Parathyroid adenoma (tissue), 2 donors: ENCODE data around the gene LRRC15.

Experiments used
- H2AFZ ChIP-seq: fragments of 300-600 bp; sonication (generic); one replicate; pipeline ENCODE4 v1.7.0; 2017; ENCODE audit warnings: antibody characterized with exemption, mild to moderate bottlenecking
- H3K27ac ChIP-seq: fragments of 300-600 bp; sonication (generic); one replicate; pipeline ENCODE4 v1.7.0; 2017
- H3K27me3 ChIP-seq: fragments of 300-600 bp; sonication (generic); one replicate; pipeline ENCODE4 v1.7.0; 2017; ENCODE audit warnings: low read length; ENCODE audit not compliant: control insufficient read depth, insufficient read depth
- H3K36me3 ChIP-seq: fragments of 300-600 bp; sonication (generic); one replicate; pipeline ENCODE4 v1.7.0; 2017; ENCODE audit warnings: low read length; ENCODE audit not compliant: control insufficient read depth, insufficient read depth
- H3K4me1 ChIP-seq: fragments of 300-600 bp; sonication (generic); one replicate; pipeline ENCODE4 v1.7.0; 2017; ENCODE audit warnings: control low read depth
- H3K4me2 ChIP-seq: fragments of 300-600 bp; sonication (generic); one replicate; pipeline ENCODE4 v1.7.0; 2017; ENCODE audit warnings: low read length
- H3K4me3 ChIP-seq: fragments of 300-600 bp; sonication (generic); one replicate; pipeline ENCODE4 v1.7.0; 2017; ENCODE audit warnings: low read depth, low read length
- H3K79me2 ChIP-seq: fragments of 300-600 bp; sonication (generic); one replicate; pipeline ENCODE4 v1.7.0; 2017; ENCODE audit warnings: control low read depth
- H3K9ac ChIP-seq: fragments of 300-600 bp; sonication (generic); one replicate; pipeline ENCODE4 v1.7.0; 2017; ENCODE audit warnings: mild to moderate bottlenecking
- H3K9me3 ChIP-seq: fragments of 300-600 bp; sonication (generic); one replicate; pipeline ENCODE4 v1.7.0; 2017; ENCODE audit warnings: low read length; ENCODE audit not compliant: control insufficient read depth
- CTCF ChIP-seq: fragments of 300-600 bp; sonication (generic); IDR thresholded peaks from one replicate; pipeline ENCODE4 v1.7.0; 2017; ENCODE audit warnings: antibody characterized with exemption, mild to moderate bottlenecking
- donor health status: primary hyperparathyroidism.

LRRC15 gene

GRCh38 chr3:194352667-194353246 is 16.8 kb downstream of the LRRC15 start:
- no peaks in the 10 kb centered on the region for H3K9me3 ChIP-seq
- no peak overlapping the region for H3K4me2 ChIP-seq
- no peak overlapping the region for H3K9ac ChIP-seq
- no peaks in the 10 kb centered on the region for H3K79me2 ChIP-seq
- no peaks in the 10 kb centered on the region for H3K4me1 ChIP-seq
- no peak overlapping the region for H3K27ac ChIP-seq
- no peaks in the 10 kb centered on the region for H3K36me3 ChIP-seq
- no peak for TF ChIP-seq CTCF
- H3K27me3 ChIP-seq = no peaks in the 10 kb centered on the region
- H3K4me3 ChIP-seq = no peak overlapping the region
- H2AFZ ChIP-seq = no peak overlapping the region

- H3K9me3 ChIP-seq = no peaks in the 10 kb centered on the region
- no peaks in the 10 kb centered on the region for H3K4me1 ChIP-seq
- H2AFZ ChIP-seq = no peak overlapping the region
- no peaks in the 10 kb centered on the region for H3K36me3 ChIP-seq
- no peaks in the 10 kb centered on the region for H3K27me3 ChIP-seq
- no peak overlapping the region for H3K4me2 ChIP-seq
- no peak overlapping the region for H3K9ac ChIP-seq
- H3K27ac ChIP-seq = no peak overlapping the region
- no peaks in the 10 kb centered on the region for H3K79me2 ChIP-seq
- no peak for TF ChIP-seq CTCF
- no peak overlapping the region for H3K4me3 ChIP-seq
Observed at GRCh38 chr3:194351952-194352536, 17.5 kb downstream of the LRRC15 start.

GRCh38 chr3:194351080-194351672 is 18.4 kb downstream of the LRRC15 start, which contains the start of gene CPN2:
Gene CPN2 (minus strand): TSS chr3:194351328. CDS start chr3:194342702, 8,626 bp downstream.
- H2AFZ ChIP-seq = no peak within 1 kb of the TSS
- no peaks in the 10 kb centered on the region for H3K9me3 ChIP-seq
- H3K27me3 ChIP-seq = no peaks in the 10 kb centered on the region
- H3K4me2 ChIP-seq = no peak within 1 kb of the TSS
- H3K9ac ChIP-seq = no peak within 1 kb of the TSS
- H3K27ac ChIP-seq = no peak within 1 kb of the TSS
- no peaks in the 10 kb centered on the region for H3K79me2 ChIP-seq
- H3K4me3 ChIP-seq = no peak within 1 kb of the TSS
- no peaks in the 10 kb centered on the region for H3K36me3 ChIP-seq
- no peak for TF ChIP-seq CTCF
- H3K4me1 ChIP-seq = no peaks in the 10 kb centered on the region

- no peak overlapping the region for H2AFZ ChIP-seq
- TF ChIP-seq CTCF = no peak
- no peaks in the 10 kb centered on the region for H3K9me3 ChIP-seq
- H3K4me1 ChIP-seq = no peaks in the 10 kb centered on the region
- no peaks in the 10 kb centered on the region for H3K36me3 ChIP-seq
- H3K4me3 ChIP-seq = no peak overlapping the region
- H3K27ac ChIP-seq = no peak overlapping the region
- H3K9ac ChIP-seq = no peak overlapping the region
- no peak overlapping the region for H3K4me2 ChIP-seq
- no peaks in the 10 kb centered on the region for H3K27me3 ChIP-seq
- H3K79me2 ChIP-seq = no peaks in the 10 kb centered on the region
Observed at GRCh38 chr3:194350726-194351071, 18.8 kb downstream of the LRRC15 start.

- H3K27ac ChIP-seq = no peak overlapping the region
- TF ChIP-seq CTCF = no peak
- no peaks in the 10 kb centered on the region for H3K4me1 ChIP-seq
Observed at GRCh38 chr3:194348354-194348753, 21.2 kb downstream of the LRRC15 start.

More at GRCh38 chr3:194348354-194348753, 21.2 kb downstream of the LRRC15 start:
- H3K27me3 ChIP-seq = no peaks in the 10 kb centered on the region
- no peak overlapping the region for H3K9ac ChIP-seq
- H3K79me2 ChIP-seq = no peaks in the 10 kb centered on the region
- H3K4me3 ChIP-seq = no peak overlapping the region
- H2AFZ ChIP-seq = no peak overlapping the region
- no peaks in the 10 kb centered on the region for H3K9me3 ChIP-seq
- no peaks in the 10 kb centered on the region for H3K36me3 ChIP-seq
- H3K4me2 ChIP-seq = no peak overlapping the region
